Measurements from ENCODE around the gene HDAC10.
A peak's percentile ranks its signal among the peaks of the same experiment; 100 is the strongest.

Gene HDAC10

GRCh38 chr22:50229370-50229769, 21.7 kb downstream of the HDAC10 start:
- DNase-seq, result no peak

GRCh38 chr22:50228366-50228765, 22.7 kb downstream of the HDAC10 start:
- no peak for DNase-seq

GRCh38 chr22:50227579-50228215, 23.4 kb downstream of the HDAC10 start:
- DNase-seq, result no peak

- no peak for DNase-seq
These were observed 24.2 kb downstream of the HDAC10 start for GRCh38 chr22:50226875-50227165.

GRCh38 chr22:50226063-50226874, 24.8 kb downstream of the HDAC10 start:
- no peak for DNase-seq

- no peak for DNase-seq
These were observed 25.7 kb downstream of the HDAC10 start for GRCh38 chr22:50225200-50225969.

- no peak for DNase-seq
These were observed 27.0 kb downstream of the HDAC10 start for GRCh38 chr22:50224071-50224470.

- DNase-seq, result no peak
These were observed 28.6 kb downstream of the HDAC10 start for GRCh38 chr22:50222508-50222907.

GRCh38 chr22:50221410-50222300, 29.4 kb downstream of the HDAC10 start:
- DNase-seq, result no peak

- no peak for DNase-seq
These were observed 30.3 kb downstream of the HDAC10 start for GRCh38 chr22:50220603-50221409.

- no peak for DNase-seq
These were observed 31.1 kb downstream of the HDAC10 start for GRCh38 chr22:50219800-50220602.

- DNase-seq, result peak in 1 of 2 donors; percentile 43
These were observed 31.9 kb downstream of the HDAC10 start for GRCh38 chr22:50218996-50219727.

GRCh38 chr22:50218153-50218995, 32.7 kb downstream of the HDAC10 start:
- DNase-seq, result no peak

- DNase-seq, result no peak
These were observed 33.4 kb downstream of the HDAC10 start for GRCh38 chr22:50217543-50218152.

- DNase-seq, result no peak
These were observed 34.2 kb downstream of the HDAC10 start for GRCh38 chr22:50216684-50217520.

- DNase-seq, result no peak
These were observed 34.9 kb downstream of the HDAC10 start for GRCh38 chr22:50216055-50216683.

- no peak for DNase-seq
These were observed 35.6 kb downstream of the HDAC10 start for GRCh38 chr22:50215297-50216054.

Measured in CD4-positive, alpha-beta T cell treated with Interleukin-4 for 1 hour (primary cell).